HG03064 (cell line): ENCODE measurements around the gene NCOA1.
"Not testable (repeated sequence)": the region's sequence is repeated elsewhere in the genome, so short reads cannot be mapped to it uniquely, and the experiment has no call there.

Experiments used
- ATAC-seq: cut with Tn5 transposase; IDR thresholded peaks from one replicate; pipeline ENCODE4 v1.9.1; 2021; ENCODE audit warnings: low read depth; ENCODE audit not compliant: unreplicated experiment

Gene NCOA1

DNA sequence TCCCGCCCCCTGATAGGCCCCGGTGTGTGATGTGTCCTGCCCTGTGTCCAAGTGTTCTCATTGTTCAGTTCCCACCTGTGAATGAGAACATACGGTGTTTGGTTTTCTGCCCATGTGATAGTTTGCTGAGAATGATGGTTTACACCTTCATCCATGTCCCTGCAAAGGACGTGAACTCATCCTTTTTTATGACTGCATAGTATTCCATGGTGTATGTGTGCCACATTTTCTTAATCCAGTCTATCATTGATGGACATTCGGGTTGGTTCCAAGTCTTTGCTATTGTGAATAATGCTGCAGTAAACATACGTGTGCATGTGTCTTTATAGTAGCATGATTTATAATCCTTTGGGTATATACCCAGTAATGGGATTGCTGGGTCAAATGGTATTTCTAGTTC, 40.6 kb downstream of the NCOA1 start:
- not testable (repeated sequence) for ATAC-seq

DNA sequence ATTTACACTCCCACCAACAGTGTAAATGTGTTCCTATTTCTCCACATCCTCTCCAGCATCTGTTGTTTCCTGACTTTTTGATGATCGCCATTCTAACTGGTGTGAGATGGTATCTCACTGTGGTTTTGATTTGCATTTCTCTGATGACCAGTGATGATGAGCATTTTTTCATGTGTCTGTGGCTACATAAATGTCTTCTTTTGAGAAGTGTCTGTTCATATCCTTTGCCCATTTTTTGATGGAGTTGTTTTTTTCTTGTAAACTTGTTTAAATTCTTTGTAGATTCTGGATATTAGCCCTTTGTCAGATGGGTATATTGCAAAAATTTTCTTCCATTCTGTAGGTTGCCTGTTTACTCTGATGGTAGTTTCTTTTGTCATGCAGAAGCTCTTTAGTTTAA, 41.0 kb downstream of the NCOA1 start:
- not testable (repeated sequence) for ATAC-seq

DNA sequence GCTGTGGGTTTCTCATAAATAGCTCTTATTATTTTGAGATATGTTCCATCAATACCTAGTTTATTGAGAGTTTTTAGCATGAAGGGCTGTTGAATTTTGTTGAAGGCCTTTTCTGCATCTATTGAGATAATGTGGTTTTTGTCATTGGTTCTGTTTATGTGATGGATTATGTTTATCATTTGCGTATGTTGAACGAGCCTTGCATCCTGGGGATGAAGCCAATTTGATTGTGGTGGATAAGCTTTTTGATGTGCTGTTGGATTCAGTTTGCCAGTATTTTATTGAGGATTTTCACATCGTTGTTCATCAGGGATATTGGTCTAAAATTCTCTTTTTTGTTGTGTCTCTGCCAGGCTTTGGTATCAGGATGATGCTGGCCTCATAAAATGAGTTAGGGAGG, 42.5 kb downstream of the NCOA1 start:
- not testable (repeated sequence) for ATAC-seq

DNA sequence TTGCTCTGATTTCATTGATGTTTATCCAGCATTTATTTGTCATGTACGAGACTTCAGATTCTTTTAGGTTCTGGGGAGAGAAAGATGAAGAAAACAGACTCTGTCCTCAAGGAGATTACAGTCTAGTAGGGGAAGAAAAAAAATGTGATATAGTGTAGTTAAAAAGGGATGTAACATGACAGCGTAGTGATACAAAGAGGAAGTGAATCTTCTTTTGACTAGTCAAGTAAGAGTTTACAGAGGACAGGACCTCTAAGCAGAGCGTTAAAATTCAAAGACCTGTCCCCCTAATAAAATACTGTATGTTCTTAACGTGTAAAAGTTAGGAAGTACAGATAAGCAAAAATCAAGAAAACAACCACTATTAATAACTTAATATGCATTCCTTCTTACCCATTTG, 47.7 kb downstream of the NCOA1 start:
- no peak for ATAC-seq

DNA sequence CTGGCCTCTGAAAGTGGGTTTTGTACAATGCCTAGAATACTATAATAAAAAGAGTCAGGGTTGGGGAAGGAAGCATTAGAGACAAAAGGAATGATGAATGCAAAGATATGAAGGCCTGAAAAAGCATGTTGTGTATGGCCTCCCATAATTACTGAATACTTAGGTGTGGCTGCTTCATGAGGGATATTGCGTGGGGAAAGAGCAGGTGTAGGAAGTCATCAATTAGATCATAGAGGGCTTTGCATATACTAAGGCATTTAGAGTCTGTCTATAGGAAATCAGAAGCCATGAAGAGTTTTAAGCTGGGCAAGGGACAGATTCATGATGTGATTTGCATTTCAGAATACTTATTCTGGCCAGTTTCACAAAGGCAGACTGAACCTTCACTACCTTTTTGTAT, 48.2 kb downstream of the NCOA1 start:
- ATAC-seq: no peak

DNA sequence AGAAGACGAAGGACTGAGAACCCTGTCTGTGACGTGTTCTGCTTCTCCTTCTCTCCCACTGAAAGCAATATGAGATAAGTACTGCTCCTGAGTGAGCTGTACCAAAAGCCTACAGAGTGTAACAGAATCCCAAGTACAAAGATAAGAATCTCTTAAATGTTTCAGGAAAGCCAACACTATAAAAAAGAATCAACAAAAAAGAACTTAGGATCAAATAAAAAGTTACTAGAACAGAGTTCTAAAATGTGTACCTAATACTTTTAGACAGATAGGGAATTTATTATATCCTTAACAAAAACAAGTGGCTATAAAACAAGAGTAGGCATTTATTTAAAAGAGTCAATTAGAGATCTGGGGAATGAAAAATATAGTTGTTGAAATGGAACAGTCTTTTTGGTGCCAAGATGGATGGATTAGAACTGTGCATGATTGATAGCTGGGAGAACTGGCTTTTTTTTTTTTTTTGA, 49.0 kb downstream of the NCOA1 start:
- ATAC-seq: no peak

DNA sequence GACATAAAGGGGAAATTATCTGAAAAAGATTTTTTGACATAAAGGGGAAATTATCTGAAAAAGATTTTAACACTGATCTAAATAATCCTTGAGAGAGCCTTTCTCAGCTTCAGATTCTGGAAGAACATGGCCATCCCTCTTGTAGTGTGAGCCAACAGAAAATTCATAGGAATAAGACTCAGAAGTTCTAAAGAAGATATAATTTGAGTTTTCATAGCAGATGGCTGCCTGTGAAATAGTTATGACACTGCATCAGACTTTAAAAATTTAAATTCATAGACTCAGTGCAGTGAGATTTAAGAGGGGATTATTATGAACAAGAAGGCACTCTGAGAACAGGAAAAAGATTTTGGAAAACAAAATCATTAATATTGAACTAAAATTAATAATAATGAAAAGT, 50.6 kb downstream of the NCOA1 start:
- ATAC-seq: no peak

DNA sequence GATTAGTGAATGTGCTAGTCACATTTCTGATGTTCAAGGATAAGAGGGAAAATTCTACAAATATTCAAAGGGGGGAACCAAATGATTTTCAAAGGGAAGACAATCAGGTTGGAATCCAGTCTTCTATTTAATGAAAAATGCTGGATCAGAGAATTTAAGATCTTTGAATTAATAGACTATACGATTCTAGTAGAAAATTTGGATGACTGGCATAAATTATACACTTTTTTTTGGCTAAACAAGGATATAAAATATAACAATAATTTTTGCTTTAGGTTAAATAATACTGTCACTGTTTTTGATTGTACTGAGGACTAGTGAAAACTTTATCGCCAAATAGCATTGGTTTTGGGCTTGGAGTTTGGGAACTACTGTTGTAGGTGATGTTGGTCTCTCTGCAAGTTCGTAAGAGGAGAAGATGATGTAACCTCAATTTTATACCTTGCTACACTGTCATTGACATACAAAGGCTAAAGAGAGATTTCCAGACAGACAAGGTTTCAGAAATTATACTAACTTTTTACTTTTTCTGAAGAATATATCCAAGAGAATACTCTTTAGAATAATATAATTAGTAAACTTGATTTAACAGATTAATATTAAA, 51.3 kb downstream of the NCOA1 start:
- no peak for ATAC-seq

DNA sequence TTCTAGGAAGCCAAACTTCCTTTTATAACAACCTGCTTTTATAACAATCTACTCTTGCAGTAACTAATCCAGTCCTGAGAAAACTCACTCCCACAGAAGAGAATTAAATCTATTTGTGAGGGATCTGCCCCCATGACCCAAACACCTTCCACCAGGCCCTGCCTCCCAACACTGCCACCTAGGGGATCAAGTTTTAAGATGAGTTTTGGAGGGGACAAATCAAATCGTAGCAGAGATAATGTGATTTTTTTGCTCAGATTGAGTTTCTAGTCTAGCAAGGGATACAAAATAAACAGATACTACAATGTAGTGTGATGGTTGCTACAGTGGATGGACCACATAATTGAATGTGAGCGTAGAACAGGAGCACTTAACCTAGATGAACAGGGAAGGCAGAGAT, 52.2 kb downstream of the NCOA1 start:
- ATAC-seq: no peak

DNA sequence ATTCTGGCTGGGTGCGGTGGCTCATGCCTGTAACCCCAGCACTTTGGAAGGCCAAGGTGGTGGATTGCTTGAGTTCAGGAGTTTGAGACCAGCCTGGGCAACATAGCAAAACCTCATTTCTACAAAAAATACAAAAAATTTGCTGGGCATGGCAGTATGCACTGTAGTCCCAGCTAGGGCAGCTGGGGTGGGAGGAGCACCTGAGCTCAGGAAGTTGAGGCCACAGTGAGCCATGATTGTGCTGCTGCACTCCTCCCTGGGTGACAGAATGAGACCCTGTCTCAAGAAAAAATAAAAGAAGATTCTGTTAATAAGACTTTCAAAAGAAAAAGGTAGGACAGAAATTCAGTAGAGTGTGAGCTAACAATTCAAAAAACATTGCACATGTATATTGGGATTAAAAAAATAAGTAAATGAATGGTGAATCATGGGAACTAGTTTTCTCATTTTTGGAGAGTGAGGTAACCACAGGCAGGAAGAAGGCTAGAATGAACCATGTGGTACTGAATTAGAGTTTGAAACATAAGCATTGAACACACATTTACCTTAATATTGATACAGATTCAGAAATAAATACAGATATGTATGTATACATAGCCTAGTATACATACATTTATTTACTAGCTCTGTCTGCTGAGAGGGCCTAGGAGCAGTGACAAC, 53.5 kb downstream of the NCOA1 start:
- ATAC-seq: no peak

DNA sequence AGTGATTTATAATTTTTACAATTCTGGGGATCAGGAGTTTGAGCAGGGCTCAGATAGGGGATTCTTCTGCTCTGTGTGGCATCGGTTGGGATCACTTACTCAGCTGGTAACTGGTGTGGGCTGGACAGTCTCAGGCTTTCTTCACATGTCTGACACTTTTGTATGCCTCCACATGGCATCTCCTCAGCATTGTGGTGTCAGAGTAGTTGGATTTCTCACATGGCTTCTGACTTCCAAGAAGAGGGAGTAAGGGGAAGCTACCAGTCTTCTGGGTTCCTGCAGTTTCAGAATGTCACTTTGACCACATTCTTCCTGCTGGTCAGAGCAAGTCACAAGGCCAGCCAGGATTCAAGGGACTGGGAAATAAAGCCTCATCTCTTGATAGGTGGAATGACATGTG, 55.6 kb downstream of the NCOA1 start:
- no peak for ATAC-seq

DNA sequence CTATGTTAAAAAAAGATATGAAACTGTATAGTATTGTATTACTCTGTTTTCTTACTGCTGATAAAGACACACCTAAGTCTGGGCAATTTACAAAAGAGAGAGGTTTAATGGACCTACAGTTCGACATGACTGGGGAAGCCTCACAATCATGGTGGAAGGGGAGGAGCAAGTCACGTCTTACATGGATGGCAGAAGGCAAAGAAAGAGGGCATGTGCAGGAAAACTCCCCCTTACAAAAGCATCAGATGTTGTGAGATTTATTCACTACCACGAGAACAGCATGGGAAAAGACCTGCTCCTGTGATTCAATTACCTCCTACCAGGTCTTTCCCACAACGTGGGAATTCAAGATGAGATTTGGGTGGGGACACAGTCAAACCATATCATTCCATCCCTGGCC, 57.0 kb downstream of the NCOA1 start:
- no peak for ATAC-seq

DNA sequence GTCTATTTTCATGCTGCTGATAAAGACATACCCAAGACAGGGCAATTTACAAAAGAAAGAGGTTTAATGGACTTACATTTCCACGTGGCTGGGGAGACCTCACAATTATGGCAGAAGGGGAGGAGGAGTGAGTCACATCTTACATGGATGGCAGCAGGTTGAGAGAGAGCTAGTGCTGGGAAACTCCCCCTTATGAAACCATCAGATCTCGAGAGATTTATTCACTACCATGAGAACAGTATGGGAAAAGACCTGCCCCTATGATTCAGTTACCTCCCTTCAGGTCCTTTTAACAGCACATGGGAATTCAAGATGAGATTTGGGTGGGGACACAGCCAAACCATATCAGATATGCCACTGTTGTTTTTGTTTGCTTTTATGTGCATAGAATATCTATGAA, 59.2 kb downstream of the NCOA1 start:
- not testable (repeated sequence) for ATAC-seq

DNA sequence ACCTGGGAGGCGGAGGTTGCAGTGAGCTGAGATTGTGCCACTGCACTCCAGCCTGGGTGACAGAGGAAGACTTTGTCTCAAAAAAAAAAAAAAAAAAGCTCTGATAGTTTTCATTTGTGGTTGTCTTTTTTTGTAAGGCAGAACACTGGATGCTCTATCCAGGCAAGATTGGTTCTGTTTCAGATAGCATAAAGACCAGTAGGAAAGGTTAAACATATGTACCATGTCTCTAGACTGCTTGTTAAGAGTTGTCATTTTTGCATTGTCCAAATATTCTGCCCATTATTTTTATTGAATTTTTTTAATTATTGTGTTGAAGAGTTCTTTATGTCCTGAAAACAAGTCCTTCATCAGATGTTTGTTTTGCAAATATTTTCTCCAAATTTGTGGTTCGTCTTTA, 60.0 kb downstream of the NCOA1 start:
- ATAC-seq: no peak

DNA sequence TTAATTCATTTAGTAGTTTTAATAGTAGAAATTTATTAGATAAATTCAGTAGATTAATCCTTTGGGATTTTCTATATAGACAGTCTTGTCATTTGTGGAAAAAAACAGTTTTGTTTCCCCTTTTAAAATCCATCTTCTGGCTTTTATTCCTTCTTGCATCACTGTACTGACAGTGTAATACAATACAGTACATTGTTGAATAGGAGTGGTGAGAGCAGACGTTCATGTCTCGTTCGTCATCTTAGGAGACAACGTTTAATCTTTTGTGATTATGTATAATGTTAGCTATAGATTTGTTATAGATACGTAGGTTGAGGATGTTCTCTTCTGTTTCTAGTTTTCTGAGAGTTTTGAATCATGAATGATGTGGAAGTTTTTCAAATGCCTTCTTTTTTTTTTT, 61.8 kb downstream of the NCOA1 start:
- no peak for ATAC-seq

DNA sequence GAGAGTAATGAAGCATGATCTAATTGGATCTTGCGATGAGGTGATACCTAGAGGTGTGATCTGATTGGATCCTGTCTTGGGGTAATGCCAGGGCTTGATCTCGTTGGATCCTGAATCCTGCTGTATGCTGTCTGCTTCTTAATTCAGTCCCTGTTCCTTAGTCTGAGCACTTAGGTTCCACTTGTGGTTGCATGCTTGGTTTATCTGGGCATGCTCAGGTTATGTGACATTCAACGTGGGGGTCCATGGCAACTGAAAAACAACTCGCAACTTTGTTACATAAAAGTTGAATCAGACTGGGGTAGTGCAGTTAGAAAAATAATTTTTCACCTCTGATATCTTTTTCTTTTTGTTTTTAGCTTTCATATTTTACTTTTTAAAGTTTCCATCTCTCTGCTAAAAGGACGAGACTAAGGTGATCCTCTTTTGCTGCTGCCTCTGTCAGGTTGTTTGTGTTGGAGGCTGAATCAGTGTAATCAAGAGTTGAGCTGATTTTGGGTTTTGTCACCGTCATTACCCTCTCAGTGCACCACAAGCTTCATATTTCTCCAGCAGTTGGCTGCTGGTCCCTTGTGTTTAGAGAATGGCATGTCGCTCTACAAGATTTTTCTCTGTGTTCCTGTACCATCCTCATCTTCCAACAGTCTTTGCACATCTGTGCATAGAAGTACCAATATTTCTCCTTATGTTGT, 67.9 kb downstream of the NCOA1 start:
- no peak for ATAC-seq

DNA sequence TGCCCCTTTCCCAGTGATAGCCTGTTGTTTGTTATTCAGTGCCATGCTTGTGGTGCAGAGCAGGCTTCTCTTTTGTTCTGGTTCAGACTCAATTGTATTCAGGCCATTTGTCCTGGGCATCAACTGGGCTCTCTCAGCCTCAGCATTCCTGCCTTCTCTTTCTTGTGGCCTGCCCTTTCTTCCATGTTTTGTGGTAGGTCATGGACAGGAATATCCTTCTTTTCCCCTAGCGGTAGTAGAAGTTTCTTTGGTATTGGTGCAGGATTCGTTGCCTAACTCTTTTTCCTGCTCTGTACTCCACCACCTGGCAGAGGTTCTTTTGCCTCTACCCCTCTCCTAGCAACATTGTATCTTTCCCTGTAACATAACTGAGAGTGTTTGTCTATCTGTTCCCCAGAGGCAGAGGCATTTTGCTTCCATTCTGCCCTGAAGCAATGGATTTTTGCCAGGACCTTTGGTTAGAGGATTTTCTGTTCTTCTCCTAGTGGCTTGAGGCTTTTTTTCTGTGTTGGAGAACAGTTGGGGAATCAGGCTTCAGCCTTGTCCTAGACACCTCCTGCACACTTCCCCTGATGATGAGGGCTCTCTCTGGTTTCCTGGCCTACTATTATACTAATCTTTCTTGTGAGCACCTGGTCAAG, 68.5 kb downstream of the NCOA1 start:
- ATAC-seq: no peak

DNA sequence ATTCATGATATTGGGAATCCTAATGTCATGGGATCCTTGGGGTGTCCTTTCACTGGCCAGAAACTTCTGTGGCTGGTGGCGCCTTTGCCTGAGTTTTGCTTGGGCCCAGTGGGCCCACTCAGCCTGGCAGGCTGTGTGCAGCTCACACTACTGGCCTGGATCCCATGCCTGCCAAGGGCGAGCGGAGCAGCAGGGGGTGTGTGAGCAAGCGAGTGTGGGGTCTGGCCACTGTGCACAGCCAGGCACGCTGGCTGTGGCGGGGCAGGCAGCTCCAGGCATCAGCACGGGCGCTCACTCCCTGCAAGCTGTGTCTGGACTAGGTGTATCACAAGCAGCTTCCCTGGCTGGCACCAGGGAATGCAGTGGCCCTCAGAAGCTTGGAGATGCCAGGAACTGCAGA, 74.5 kb downstream of the NCOA1 start:
- no peak for ATAC-seq

DNA sequence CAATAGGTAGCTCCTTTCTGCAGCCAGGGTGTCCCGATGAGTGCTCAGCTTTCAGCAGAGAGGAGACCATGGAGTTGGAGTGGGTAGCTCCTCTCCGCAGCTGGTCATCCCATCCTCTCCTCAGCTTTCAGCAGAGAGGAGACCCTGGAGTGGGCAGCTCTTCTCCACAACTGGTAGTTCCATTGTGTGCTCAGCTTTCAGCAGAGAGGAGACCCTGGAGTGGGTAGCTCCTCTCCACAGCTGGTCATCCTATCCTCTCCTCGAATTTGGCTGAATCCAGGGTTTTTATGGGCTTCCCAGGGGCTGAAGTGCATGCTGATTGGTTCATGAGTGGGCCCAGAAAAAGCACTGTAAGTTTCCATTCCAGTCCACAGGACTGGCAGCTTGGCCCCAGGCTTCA, 75.2 kb downstream of the NCOA1 start:
- ATAC-seq: no peak

DNA sequence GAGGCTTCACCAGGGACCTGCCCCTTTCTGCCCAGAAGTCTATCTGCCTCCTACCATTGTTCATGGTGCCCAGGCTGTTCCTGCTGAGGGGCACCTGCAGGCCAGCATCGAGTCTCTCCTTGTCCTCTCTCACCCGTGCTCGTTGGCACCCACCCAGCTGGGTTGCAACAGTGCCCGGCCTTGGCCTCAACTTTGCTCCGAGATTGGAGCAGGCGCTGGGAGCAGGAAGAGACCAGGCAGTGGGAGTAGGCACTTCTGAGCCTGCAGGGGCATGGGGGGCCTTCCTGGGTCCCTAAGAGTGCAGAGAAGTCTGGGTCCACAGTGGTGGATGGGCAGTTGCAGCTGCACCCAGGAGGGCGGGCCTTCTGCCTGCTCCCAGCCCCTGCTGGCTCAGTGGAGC, 75.6 kb downstream of the NCOA1 start:
- no peak for ATAC-seq

DNA sequence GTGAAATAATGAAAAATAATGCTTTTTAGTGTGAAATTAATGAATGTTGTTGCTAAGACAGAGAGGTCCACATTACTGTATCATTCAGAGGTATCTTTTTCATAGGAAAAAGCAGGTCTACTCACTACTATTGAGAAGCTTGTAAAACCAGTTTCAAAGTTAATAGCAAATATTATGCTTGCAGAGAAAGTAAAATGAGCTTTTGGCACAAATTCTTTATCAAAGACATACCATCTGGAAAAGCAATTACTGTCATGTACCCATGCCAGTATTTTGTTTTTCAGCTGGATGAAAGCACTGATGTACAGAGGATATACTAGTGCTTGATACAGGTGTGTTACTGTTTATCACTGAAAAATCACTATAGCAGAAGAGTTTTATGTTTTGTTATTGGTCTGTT, 77.5 kb downstream of the NCOA1 start:
- ATAC-seq: no peak

DNA sequence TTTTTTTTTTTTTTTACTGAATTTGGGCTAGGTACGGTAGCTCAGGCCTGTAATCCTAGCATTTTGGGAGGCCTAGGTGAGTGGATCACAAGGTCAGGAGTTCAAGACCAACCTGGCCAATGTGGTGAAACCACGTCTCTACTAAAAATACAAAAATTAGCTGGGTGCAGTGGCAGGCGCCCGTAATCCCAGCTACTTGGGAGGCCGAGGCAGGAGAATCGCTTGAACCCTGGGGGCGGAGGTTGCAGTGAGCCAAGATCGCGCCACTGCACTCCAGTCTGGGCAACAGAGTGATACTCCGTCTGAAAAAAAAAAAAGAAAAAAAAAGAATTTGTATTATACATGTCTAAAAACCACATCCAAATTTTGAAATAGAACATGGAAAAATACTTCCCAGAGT, 78.5 kb downstream of the NCOA1 start:
- ATAC-seq: not testable (repeated sequence)
